Uterus (tissue), 2 donors: Measurements from ENCODE around the gene SLC25A44.

Source experiments
- POLR2A ChIP-seq, 2 donors: fragments of 450-650 bp; IDR thresholded peaks; one replicate each; pipeline ENCODE4 v1.6.1; 2016; ENCODE audit warnings: antibody characterized with exemption in 2 of 2, mild to moderate bottlenecking in 1 of 2, moderate library complexity in 1 of 2
- TF ChIP-seq, protein P1 (sequence below), 4 experiments: fragments of 200-600 bp in 2 of 4; fragments of 450-650 bp in 2 of 4; sonication (generic) in 2 of 4; IDR thresholded peaks; one replicate each; pipeline ENCODE4 v1.5.1; 2016 to 2019; ENCODE audit warnings: antibody characterized with exemption in 4 of 4, mild to moderate bottlenecking in 2 of 4, moderate library complexity in 1 of 4

DNA sequence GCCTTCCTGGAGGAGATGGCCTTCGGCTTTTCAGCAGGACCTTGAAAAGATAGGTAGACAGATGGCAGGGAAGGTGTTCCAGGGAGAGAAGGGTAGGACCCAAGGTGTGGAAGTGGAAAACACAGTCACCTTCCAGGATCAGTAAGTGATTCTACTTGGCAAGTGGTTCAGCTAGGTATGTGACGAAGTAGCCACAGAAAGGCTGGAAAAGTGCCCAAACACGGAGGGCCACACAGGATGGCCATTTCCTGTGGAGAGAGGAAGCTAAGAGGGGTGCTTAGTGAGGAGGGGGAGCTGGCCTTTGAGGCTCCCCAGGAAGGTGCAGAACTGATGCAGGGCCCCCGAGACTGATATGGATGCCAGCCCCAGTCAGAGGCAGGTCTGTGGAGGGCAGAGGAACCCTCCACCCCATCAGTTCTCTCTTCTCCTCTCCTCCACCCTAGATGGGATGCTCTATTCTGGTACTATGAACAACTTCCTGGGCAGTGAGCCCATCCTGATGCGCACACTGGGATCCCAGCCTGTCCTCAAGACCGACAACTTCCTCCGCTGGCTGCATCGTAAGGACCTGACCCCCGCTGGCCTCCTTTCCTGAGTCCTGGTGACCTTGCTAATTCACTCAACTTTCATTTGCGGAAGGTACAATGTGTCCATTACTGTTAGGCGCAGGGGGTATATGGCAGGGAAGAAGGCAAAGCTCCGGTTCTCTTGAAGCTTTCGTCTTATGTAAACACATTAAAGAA, 33.7 kb upstream of the SLC25A44 start:
- TF ChIP-seq, protein P1, sequence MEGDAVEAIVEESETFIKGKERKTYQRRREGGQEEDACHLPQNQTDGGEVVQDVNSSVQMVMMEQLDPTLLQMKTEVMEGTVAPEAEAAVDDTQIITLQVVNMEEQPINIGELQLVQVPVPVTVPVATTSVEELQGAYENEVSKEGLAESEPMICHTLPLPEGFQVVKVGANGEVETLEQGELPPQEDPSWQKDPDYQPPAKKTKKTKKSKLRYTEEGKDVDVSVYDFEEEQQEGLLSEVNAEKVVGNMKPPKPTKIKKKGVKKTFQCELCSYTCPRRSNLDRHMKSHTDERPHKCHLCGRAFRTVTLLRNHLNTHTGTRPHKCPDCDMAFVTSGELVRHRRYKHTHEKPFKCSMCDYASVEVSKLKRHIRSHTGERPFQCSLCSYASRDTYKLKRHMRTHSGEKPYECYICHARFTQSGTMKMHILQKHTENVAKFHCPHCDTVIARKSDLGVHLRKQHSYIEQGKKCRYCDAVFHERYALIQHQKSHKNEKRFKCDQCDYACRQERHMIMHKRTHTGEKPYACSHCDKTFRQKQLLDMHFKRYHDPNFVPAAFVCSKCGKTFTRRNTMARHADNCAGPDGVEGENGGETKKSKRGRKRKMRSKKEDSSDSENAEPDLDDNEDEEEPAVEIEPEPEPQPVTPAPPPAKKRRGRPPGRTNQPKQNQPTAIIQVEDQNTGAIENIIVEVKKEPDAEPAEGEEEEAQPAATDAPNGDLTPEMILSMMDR (IDR thresholded peaks at IDR 0.05): no peak
- no peak for TF ChIP-seq POLR2A (IDR thresholded peaks at IDR 0.05)
